IPS DF 6.9 (cell line): ENCODE data around the gene STIM1.
"Not testable (repeated sequence)": the region's sequence is repeated elsewhere in the genome, so short reads cannot be mapped to it uniquely, and the experiment has no call there.

ENCODE experiments used
- DNase-seq: peaks from one replicate; pipeline ENCODE4 v3.0.0-alpha.2; 2013; ENCODE audit warnings: low read depth, low spot score
- H3K27ac ChIP-seq: one replicate; pipeline ENCODE4 v1.5.1; 2013; ENCODE audit warnings: low read length, control low read depth
- H3K27me3 ChIP-seq: 2 replicates; pipeline ENCODE4 v1.6.1; 2013; ENCODE audit warnings: mild to moderate bottlenecking, low read length; ENCODE audit not compliant: control insufficient read depth, insufficient read depth
- H3K36me3 ChIP-seq: 2 replicates; pipeline ENCODE4 v1.6.1; 2013; ENCODE audit warnings: low read length; ENCODE audit not compliant: control insufficient read depth, insufficient read depth
- H3K4me1 ChIP-seq: 2 replicates; pipeline ENCODE4 v1.6.1; 2013; ENCODE audit warnings: low read length; ENCODE audit not compliant: control insufficient read depth, insufficient read depth
- H3K4me3 ChIP-seq: 2 replicates; pipeline ENCODE4 v1.5.1; 2013; ENCODE audit warnings: mild to moderate bottlenecking, low read length
- H3K9me3 ChIP-seq: 2 replicates; pipeline ENCODE4 v1.6.1; 2013; ENCODE audit warnings: low read length, inconsistent platforms; ENCODE audit not compliant: control insufficient read depth, insufficient read depth
- WGBS: extraction: QIAGEN DNeasy Blood & Tissue Kit; methylation state at CpG from one replicate; pipeline ENCODE4 v1.1.7; 2013; ENCODE audit warnings: mixed read lengths, missing lambda C conversion rate; ENCODE audit not compliant: insufficient read length, insufficient coverage; 5-methylcytosine and 5-hydroxymethylcytosine counted together

The STIM1 gene

GRCh38 chr11:3894128-3894731 lies 38.8 kb downstream of the STIM1 start:
- DNase-seq = no peak
- Histone ChIP-seq H3K4me3 (no peak overlapping the region), H3K4me1 (no peaks in the 10 kb centered on the region), H3K9me3 (no peaks in the 10 kb centered on the region), H3K36me3 (no peaks in the 10 kb centered on the region), H3K27me3 (no peaks in the 10 kb centered on the region), H3K27ac (no peak overlapping the region)
- WGBS = no CpG with 5 or more reads among the region's 5 CpGs

- Histone ChIP-seq H3K9me3 (no peaks in the 10 kb centered on the region), H3K4me1 (no peaks in the 10 kb centered on the region), H3K27me3 (no peaks in the 10 kb centered on the region), H3K36me3 (no peaks in the 10 kb centered on the region), H3K27ac (no peak overlapping the region), H3K4me3 (no peak overlapping the region)
- no CpG with 5 or more reads among the region's 2 CpGs for WGBS
- no peak for DNase-seq
These were observed 41.2 kb downstream of the STIM1 start for GRCh38 chr11:3896644-3897043.

- no CpG with 5 or more reads among the region's 19 CpGs for WGBS
These were observed 44.8 kb downstream of the STIM1 start for GRCh38 chr11:3900230-3900629.

GRCh38 chr11:3901249-3902025 lies 46.0 kb downstream of the STIM1 start:
- no peaks in the 10 kb centered on the region for H3K27me3 ChIP-seq
- H3K4me1 ChIP-seq = no peaks in the 10 kb centered on the region
- no peaks in the 10 kb centered on the region for H3K36me3 ChIP-seq
- no peak for DNase-seq
- no peaks in the 10 kb centered on the region for H3K9me3 ChIP-seq
- H3K4me3 ChIP-seq = no peak overlapping the region
- H3K27ac ChIP-seq = no peak overlapping the region
- WGBS = no CpG with 5 or more reads among the region's 6 CpGs

More at GRCh38 chr11:3900230-3900629, 44.8 kb downstream of the STIM1 start:
- H3K27me3 ChIP-seq, H3K36me3 ChIP-seq, H3K4me3 ChIP-seq, DNase-seq, H3K9me3 ChIP-seq, H3K27ac ChIP-seq, H3K4me1 ChIP-seq: not testable (repeated sequence)

GRCh38 chr11:3902441-3902840 lies 47.0 kb downstream of the STIM1 start:
- no peaks in the 10 kb centered on the region for H3K36me3 ChIP-seq
- H3K27ac ChIP-seq = no peak overlapping the region
- no peaks in the 10 kb centered on the region for H3K4me1 ChIP-seq
- no peaks in the 10 kb centered on the region for H3K27me3 ChIP-seq
- no CpG with 5 or more reads among the region's 7 CpGs for WGBS
- DNase-seq = no peak
- H3K4me3 ChIP-seq = no peak overlapping the region
- H3K9me3 ChIP-seq = no peaks in the 10 kb centered on the region

GRCh38 chr11:3903207-3903896 lies 47.9 kb downstream of the STIM1 start:
- WGBS = no CpG with 5 or more reads among the region's 1 CpG
- Histone ChIP-seq H3K9me3 (no peaks in the 10 kb centered on the region), H3K27me3 (no peaks in the 10 kb centered on the region), H3K36me3 (no peaks in the 10 kb centered on the region), H3K4me1 (no peaks in the 10 kb centered on the region), H3K27ac (no peak overlapping the region), H3K4me3 (no peak overlapping the region)
- DNase-seq = no peak

GRCh38 chr11:3904228-3904627 lies 48.8 kb downstream of the STIM1 start:
- H3K36me3 ChIP-seq = no peaks in the 10 kb centered on the region
- H3K4me1 ChIP-seq = no peaks in the 10 kb centered on the region
- WGBS = no CpG with 5 or more reads among the region's 5 CpGs
- no peaks in the 10 kb centered on the region for H3K9me3 ChIP-seq
- DNase-seq = no peak
- H3K27ac ChIP-seq = no peak overlapping the region
- no peak overlapping the region for H3K4me3 ChIP-seq
- H3K27me3 ChIP-seq = no peaks in the 10 kb centered on the region

- H3K27me3 ChIP-seq = no peaks in the 10 kb centered on the region
- H3K27ac ChIP-seq = no peak overlapping the region
- DNase-seq = no peak
- H3K9me3 ChIP-seq = no peaks in the 10 kb centered on the region
- no peaks in the 10 kb centered on the region for H3K4me1 ChIP-seq
- H3K4me3 ChIP-seq = no peak overlapping the region
- WGBS = 100% methylated on average over 1 of the region's 3 CpGs
- no peaks in the 10 kb centered on the region for H3K36me3 ChIP-seq
These were observed 49.9 kb downstream of the STIM1 start for GRCh38 chr11:3905080-3905953.

- no peaks in the 10 kb centered on the region for H3K4me1 ChIP-seq
- WGBS = no CpG with 5 or more reads among the region's 2 CpGs
These were observed 50.7 kb downstream of the STIM1 start for GRCh38 chr11:3906166-3906565.

GRCh38 chr11:3907590-3907989 lies 52.1 kb downstream of the STIM1 start:
- Histone ChIP-seq H3K4me1 (no peaks in the 10 kb centered on the region), H3K36me3 (no peaks in the 10 kb centered on the region), H3K4me3 (no peak overlapping the region), H3K9me3 (no peaks in the 10 kb centered on the region), H3K27me3 (no peaks in the 10 kb centered on the region), H3K27ac (no peak overlapping the region)
- no CpG with 5 or more reads among the region's 2 CpGs for whole genome bisulfite sequencing
- no peak for DNase-seq

More at GRCh38 chr11:3906166-3906565, 50.7 kb downstream of the STIM1 start:
- no peaks in the 10 kb centered on the region for H3K27me3 ChIP-seq
- no peaks in the 10 kb centered on the region for H3K36me3 ChIP-seq
- no peak for DNase-seq
- H3K4me3 ChIP-seq = no peak overlapping the region
- H3K9me3 ChIP-seq = no peaks in the 10 kb centered on the region
- H3K27ac ChIP-seq = no peak overlapping the region
